Body of pancreas (tissue), 4 donors: ENCODE measurements around the gene USP9Y. TPM values are rescaled to one million over a fixed set of nuclear protein-coding genes. Genes with fewer than 3 reads are reported as not detected.
A peak's percentile ranks its signal among the peaks of the same experiment; 100 is the strongest.
"Not testable (repeated sequence)": the region's sequence is repeated elsewhere in the genome, so short reads cannot be mapped to it uniquely, and the experiment has no call there.

Experiments used
- ATAC-seq: fragments of 150-250 bp; one replicate; pipeline ENCODE4 v1.9.1; 2016
- DNase-seq, 4 donors: peaks; one replicate each; pipeline ENCODE4 v3.0.0-alpha.2; 2019
- H3K27ac ChIP-seq, 4 donors: fragments of 200-600 bp; sonication (generic); 1 replicate in 3 of 4; 2 replicates in 1 of 4; pipeline versions ENCODE4 v1.5.1 to v1.6.1; 2016 to 2019; ENCODE audit warnings: mild to moderate bottlenecking in 1 of 4, mixed read lengths in 1 of 4, moderate library complexity in 1 of 4
- H3K27me3 ChIP-seq, 2 donors: fragments of 200-600 bp; sonication (generic); one replicate each; pipeline ENCODE4 v1.6.0; 2016; ENCODE audit warnings: mild to moderate bottlenecking in 1 of 2
- H3K36me3 ChIP-seq, 2 donors: fragments of 200-600 bp; sonication (generic); replicated peaks in 1 of 2; 2 replicates each; pipeline ENCODE4 v1.5.1; 2016; ENCODE audit warnings: low read depth in 2 of 2; ENCODE audit not compliant: insufficient read depth in 1 of 2
- H3K4me1 ChIP-seq: fragments of 200-600 bp; sonication (generic); one replicate; pipeline ENCODE4 v1.6.0; 2016
- H3K4me3 ChIP-seq, 2 donors: fragments of 200-600 bp; sonication (generic); 1 replicate in 1 of 2; 2 replicates in 1 of 2; pipeline ENCODE4 v1.5.1; 2016 to 2019
- H3K9me3 ChIP-seq, 3 donors: fragments of 200-600 bp; sonication (generic); 1 replicate in 2 of 3; 2 replicates in 1 of 3; pipeline ENCODE4 v1.5.1; 2016
- CTCF ChIP-seq, 7 experiments: fragments of 450-650 bp in 4 of 7; fragments of 200-600 bp in 3 of 7; sonication (generic) in 3 of 7; IDR thresholded peaks; one replicate each; pipeline ENCODE4 v1.5.1; 2016 to 2019; ENCODE audit warnings: antibody characterized with exemption in 7 of 7
- POLR2A ChIP-seq, 3 donors: fragments of 450-650 bp; IDR thresholded peaks; one replicate each; pipeline ENCODE4 v1.6.1; 2016; ENCODE audit warnings: antibody characterized with exemption in 3 of 3, mild to moderate bottlenecking in 2 of 3
- WGBS, 2 donors: methylation state at CpG; one replicate each; pipeline ENCODE4 v1.1.5; 2017; 5-methylcytosine and 5-hydroxymethylcytosine counted together
- intact Hi-C: fragments of 100-400 bp; cut with DNase I; formaldehyde crosslinking; loops from one replicate; pipeline ENCODE4 v1.15.1; 2023
- total RNA-seq, 2 donors: library from RNA; depleted of rRNA; stranded (reverse); fragments of >200 nt; gene quantifications; one replicate each; pipeline ENCODE4 v1.1.0, GENCODE V29; 2016

The USP9Y gene
- total RNA-seq, 2 donors from 2014 or later, result not detected

GRCh38 chrY:12662745-12663591, 38.1 kb upstream of the USP9Y start:
- intact Hi-C loops, result no loop called here
- peak overlapping the region in 2 of 4 donors; percentile 90 to 91 for H3K27ac ChIP-seq
- TF ChIP-seq POLR2A (IDR thresholded peaks at IDR 0.05) (no peak), CTCF (IDR thresholded peaks at IDR 0.05) (no peak)
- DNase-seq, result peak in 2 of 4 donors; percentile 46 to 55
- no peaks in the 10 kb centered on the region for H3K27me3 ChIP-seq
- H3K36me3 ChIP-seq, result no peaks in the 10 kb centered on the region
- peak overlapping the region in 1 of 2 donors; percentile 41 for H3K4me3 ChIP-seq
- no peaks in the 10 kb centered on the region for H3K9me3 ChIP-seq
- peak; percentile 69 for ATAC-seq
- WGBS, 2 donors, result 0 to 1% methylated on average over 14 to 40 of the region's 40 CpGs
- peaks cover 11% of the 10 kb centered on the region for H3K4me1 ChIP-seq

GRCh38 chrY:12663845-12664244, 37.2 kb upstream of the USP9Y start:
- intact Hi-C loops, ATAC-seq, DNase-seq, H3K9me3 ChIP-seq, H3K27me3 ChIP-seq, H3K36me3 ChIP-seq: not testable (repeated sequence)
- 14 to 33% methylated on average over 16 to 20 of the region's 20 CpGs for WGBS, 2 donors
- peak overlapping the region in 2 of 4 donors; percentile 90 to 91 for H3K27ac ChIP-seq
- H3K4me3 ChIP-seq, result peak overlapping the region in 1 of 2 donors; percentile 41
- H3K4me1 ChIP-seq, result peaks cover 11% of the 10 kb centered on the region

- no peaks in the 10 kb centered on the region for H3K9me3 ChIP-seq
- no peaks in the 10 kb centered on the region for H3K27me3 ChIP-seq
- no peak for DNase-seq
- H3K4me1 ChIP-seq, result no peaks in the 10 kb centered on the region
- ATAC-seq, result no peak
- H3K27ac ChIP-seq, result no peak overlapping the region
- H3K36me3 ChIP-seq, result no peaks in the 10 kb centered on the region
- TF ChIP-seq POLR2A (IDR thresholded peaks at IDR 0.05) (no peak), CTCF (IDR thresholded peaks at IDR 0.05) (no peak)
- H3K4me3 ChIP-seq, result no peak overlapping the region
- intact Hi-C loops, result no loop called here
- WGBS, 2 donors, result 88 to 96% methylated on average over 2 of the region's 2 CpGs
These were observed 22.9 kb upstream of the USP9Y start for GRCh38 chrY:12678111-12678510.

GRCh38 chrY:12681535-12681934, 19.5 kb upstream of the USP9Y start:
- intact Hi-C loops, result no loop called here
- ATAC-seq (no peak), DNase-seq (no peak)
- no peak overlapping the region for H3K4me3 ChIP-seq
- no peaks in the 10 kb centered on the region for H3K9me3 ChIP-seq
- H3K27ac ChIP-seq, result peak overlapping the region in 1 of 4 donors; percentile 65
- H3K4me1 ChIP-seq, result no peaks in the 10 kb centered on the region
- WGBS, 2 donors, result 73 to 89% methylated on average over 2 of the region's 2 CpGs
- no peaks in the 10 kb centered on the region for H3K27me3 ChIP-seq
- no peaks in the 10 kb centered on the region for H3K36me3 ChIP-seq
- TF ChIP-seq POLR2A (IDR thresholded peaks at IDR 0.05), result no peak

GRCh38 chrY:12688337-12688736, 12.7 kb upstream of the USP9Y start:
- no peak for ATAC-seq
- no peak overlapping the region for H3K27ac ChIP-seq
- 88 to 100% methylated on average over 2 of the region's 2 CpGs for WGBS, 2 donors

More at GRCh38 chrY:12688337-12688736, 12.7 kb upstream of the USP9Y start:
- Histone ChIP-seq H3K4me1 (no peaks in the 10 kb centered on the region), H3K27me3 (no peaks in the 10 kb centered on the region), H3K4me3 (no peak overlapping the region), H3K9me3 (no peaks in the 10 kb centered on the region), H3K36me3 (peaks cover 0 to 2% of the 10 kb centered on the region in 2 donors)
- intact Hi-C loops, result no loop called here
- TF ChIP-seq POLR2A (IDR thresholded peaks at IDR 0.05) (no peak), CTCF (IDR thresholded peaks at IDR 0.05) (no peak)
- DNase-seq, result no peak
